Stimulated activated naive CD8-positive, alpha-beta T cell treated with anti-CD3 and anti-CD28 coated beads, Interleukin-15, Interleukin-2, amounts not matched to agents 100 ng/mL and 50 ng/mL, for 24 hours (primary cell): ENCODE data around the gene RRAS.

Experiments
- H3K27ac Mint-ChIP-seq: one replicate; pipeline ENCODE4 v1.8.0; 2021; ENCODE audit warnings: mild to moderate bottlenecking, mixed read lengths
- H3K27me3 Mint-ChIP-seq: one replicate; pipeline ENCODE4 v1.8.0; 2021; ENCODE audit warnings: mixed read lengths
- H3K36me3 Mint-ChIP-seq: one replicate; pipeline ENCODE4 v1.8.0; 2021; ENCODE audit warnings: low read depth, mixed read lengths
- H3K4me1 Mint-ChIP-seq: one replicate; pipeline ENCODE4 v1.8.0; 2021; ENCODE audit warnings: low read depth, mixed read lengths
- H3K4me3 Mint-ChIP-seq: one replicate; pipeline ENCODE4 v1.8.0; 2021; ENCODE audit warnings: mild to moderate bottlenecking, mixed read lengths
- H3K9me3 Mint-ChIP-seq: one replicate; pipeline ENCODE4 v1.8.0; 2021; ENCODE audit warnings: mixed read lengths

RRAS gene

DNA sequence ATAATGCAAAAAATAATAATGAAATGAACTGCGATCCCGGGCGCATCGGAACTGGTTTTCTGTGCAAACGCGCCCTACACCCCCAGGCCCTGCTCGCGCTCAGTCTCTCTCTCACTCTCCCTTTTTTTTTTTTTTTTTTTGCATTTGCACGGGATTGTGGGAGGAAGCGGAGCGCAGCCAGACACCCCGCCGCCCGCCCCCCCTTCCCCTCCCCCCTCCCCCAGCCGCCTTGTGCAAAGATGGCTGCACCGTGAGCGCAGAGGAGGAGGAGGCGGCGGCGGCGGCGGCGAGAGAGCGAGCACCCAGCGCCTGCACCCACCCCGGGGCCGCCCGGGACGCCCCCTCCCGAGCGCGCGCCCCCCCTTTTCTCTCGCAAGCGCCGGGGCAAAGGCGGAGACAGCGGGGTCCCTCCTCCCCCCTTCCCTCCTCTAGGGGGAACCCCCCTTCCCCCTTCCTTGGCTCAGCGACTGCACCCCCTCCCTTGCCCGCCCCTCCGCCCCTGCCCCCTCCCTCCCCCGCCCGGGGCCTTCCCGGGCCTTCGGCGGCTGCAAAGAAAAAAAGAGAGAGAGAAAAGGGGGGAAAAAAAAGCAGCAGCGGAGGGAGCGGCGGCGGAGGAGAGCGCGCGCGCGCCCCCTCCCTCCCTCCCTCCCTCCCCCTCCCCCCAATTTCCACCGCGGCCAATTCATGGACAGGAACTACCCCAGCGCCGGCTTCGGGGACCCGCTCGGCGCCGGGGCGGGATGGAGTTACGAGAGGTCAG lies 48.8 kb downstream of the RRAS start, which contains the start of gene PRR12:
TSS of gene PRR12 (plus strand) at position 212 of the 760 bp plus-strand sequence. CDS start at position 685, 473 bp downstream.
- H3K27ac Mint-ChIP-seq: peak within 1 kb of the TSS; percentile 91
- H3K4me3 Mint-ChIP-seq: peak within 1 kb of the TSS; percentile 94
- H3K9me3 Mint-ChIP-seq: no peaks in the 10 kb centered on the region
- H3K4me1 Mint-ChIP-seq: peaks cover 34% of the 10 kb centered on the region
- peaks cover 11% of the 10 kb centered on the region for H3K36me3 Mint-ChIP-seq
- H3K27me3 Mint-ChIP-seq: no peaks in the 10 kb centered on the region

DNA sequence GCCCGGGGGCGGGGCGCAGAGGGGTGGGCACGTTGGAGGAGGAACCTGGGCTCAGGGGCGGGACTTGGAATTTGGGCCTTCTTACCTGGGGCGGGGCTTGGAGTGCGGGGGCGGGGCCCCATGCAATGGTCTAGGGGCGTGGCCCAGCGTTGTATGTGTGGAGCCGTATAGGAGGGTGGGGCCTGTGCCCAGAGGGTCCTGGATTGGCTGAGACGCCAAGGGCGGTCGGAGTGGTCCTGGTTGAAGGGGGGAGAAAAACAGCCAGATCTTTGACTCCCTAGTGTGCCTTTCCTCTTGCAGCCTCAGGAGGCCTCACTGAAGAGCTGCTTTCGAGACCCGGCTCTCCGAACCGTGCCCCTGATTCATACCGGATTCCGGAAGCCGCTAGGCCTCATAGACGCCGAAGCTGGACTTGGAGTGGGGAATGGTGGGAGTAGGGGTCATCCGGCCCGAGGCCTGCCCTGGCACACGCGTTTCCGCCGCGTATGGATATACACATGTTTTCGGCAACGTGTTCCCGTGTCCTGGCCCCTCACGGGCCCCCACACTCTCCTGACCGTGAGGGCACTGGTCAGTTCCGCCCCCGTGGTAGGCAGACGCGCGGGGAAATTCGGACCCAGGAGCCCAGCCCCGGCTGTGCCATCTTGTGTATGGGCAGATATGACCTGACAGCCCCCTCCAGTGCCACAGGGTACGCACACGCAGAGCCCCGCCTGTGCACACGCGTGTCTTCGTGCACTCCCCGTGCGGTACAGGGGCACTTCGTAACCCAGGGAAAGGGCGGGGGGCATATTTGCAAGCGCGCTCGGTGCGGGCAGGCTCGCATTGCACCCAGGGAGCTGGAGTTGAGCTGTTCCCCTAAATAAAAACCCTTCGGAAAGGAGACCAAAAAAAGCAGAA lies 49.6 kb downstream of the RRAS start:
- no peaks in the 10 kb centered on the region for H3K27me3 Mint-ChIP-seq
- H3K36me3 Mint-ChIP-seq: peaks cover 11% of the 10 kb centered on the region
- H3K27ac Mint-ChIP-seq: peak overlapping the region; percentile 89
- peaks cover 34% of the 10 kb centered on the region for H3K4me1 Mint-ChIP-seq
- H3K4me3 Mint-ChIP-seq: peak overlapping the region; percentile 94
- H3K9me3 Mint-ChIP-seq: no peaks in the 10 kb centered on the region

DNA sequence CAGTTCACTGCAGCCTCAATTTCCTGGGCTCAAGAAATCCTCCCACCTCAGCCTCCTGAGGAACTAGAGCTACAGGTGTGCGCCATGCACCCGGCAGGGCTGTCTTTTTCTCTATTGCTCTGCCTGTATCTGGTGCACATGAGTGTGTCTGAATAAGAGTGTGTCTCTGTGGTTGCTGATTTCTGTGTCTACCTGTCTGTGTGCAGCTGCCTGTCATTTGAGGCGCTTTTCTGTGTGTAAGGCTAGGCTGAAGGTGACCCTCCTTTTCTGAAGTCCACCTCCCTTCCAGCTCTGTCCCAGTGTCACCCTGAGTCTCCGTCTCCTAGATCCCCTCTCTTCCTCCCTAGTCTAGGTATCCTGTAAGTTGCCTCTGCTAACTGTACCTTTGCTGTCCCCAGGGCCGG lies 50.4 kb downstream of the RRAS start:
- H3K27ac Mint-ChIP-seq: peak overlapping the region; percentile 13

DNA sequence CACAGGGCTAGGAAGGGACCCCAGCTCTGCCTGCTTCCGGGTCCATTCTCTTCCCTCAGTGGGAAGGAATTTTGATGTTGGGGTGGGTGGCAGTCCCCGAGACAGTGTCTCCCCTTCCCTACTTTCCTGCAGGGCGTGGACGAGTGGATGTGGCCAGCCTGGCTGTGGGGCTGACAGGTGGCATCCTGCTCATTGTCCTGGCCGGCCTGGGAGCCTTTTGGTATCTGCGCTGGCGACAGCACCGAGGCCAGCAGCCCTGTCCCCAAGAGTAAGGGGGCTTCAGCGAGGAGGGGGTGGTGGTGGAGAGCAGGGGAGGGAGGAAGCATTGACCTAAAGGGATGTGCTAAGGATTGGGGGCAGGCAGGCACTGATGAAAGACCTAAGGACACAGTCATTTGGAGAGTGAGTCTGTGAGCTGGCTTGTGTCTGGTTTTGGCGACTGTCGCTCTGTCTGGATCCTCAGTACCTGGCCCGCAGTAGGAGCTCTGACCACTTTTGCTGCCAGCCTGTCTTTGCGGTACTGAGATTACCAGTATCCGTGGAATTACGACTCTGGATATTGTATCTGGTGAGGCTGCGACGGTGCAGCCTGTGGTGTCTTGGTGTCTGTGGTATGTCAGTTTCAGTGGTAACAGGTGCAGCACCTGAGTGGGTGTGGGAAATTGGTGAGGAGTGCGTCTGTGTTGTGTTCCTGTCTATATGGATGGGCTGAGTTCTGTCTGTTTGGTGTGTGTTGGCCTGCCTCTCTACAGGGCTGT lies 51.4 kb downstream of the RRAS start:
- H3K4me3 Mint-ChIP-seq: no peak overlapping the region

More for the DNA sequence above, 50.4 kb downstream of the RRAS start:
- no peaks in the 10 kb centered on the region for H3K9me3 Mint-ChIP-seq
- H3K4me1 Mint-ChIP-seq: peaks cover 34% of the 10 kb centered on the region
- H3K36me3 Mint-ChIP-seq: peaks cover 11% of the 10 kb centered on the region
- H3K4me3 Mint-ChIP-seq: no peak overlapping the region
- H3K27me3 Mint-ChIP-seq: no peaks in the 10 kb centered on the region

DNA sequence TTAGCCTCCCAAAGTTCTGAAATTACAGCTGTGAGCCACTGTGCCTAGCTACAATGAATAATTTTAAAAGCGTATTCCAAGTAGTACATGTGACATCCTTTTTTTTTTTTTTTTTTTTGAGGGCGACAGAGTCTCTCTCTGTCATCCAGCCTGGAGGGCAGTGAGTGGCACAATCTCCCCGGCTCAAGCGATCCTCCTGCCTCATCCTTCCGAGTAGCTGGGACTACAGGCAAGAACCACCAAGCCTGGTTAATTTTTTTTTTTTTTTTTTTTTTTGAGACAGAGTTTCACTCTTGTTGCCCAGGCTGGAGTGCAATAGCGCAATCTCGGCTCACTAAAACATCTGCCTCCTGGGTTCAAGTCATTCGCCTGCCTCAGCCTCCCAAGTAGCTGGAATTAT lies 52.7 kb downstream of the RRAS start:
- Mint-ChIP-seq H3K4me1 (peaks cover 19% of the 10 kb centered on the region), H3K27me3 (no peaks in the 10 kb centered on the region), H3K27ac (no peak overlapping the region), H3K4me3 (no peak overlapping the region), H3K36me3 (no peaks in the 10 kb centered on the region), H3K9me3 (no peaks in the 10 kb centered on the region)

More for the DNA sequence above, 51.4 kb downstream of the RRAS start:
- Mint-ChIP-seq H3K27me3 (no peaks in the 10 kb centered on the region), H3K36me3 (peaks cover 2% of the 10 kb centered on the region), H3K9me3 (no peaks in the 10 kb centered on the region), H3K27ac (no peak overlapping the region), H3K4me1 (peaks cover 25% of the 10 kb centered on the region)
